Measurements from ENCODE around the gene LRRC8B. TPM values are rescaled to one million over a fixed set of nuclear protein-coding genes. Genes with fewer than 3 reads are reported as not detected.

LRRC8B gene
- polyA plus RNA-seq, 2 of the 4 experiments (the other 2 are of a cell fraction) = 3.2 to 10.3 TPM

DNA sequence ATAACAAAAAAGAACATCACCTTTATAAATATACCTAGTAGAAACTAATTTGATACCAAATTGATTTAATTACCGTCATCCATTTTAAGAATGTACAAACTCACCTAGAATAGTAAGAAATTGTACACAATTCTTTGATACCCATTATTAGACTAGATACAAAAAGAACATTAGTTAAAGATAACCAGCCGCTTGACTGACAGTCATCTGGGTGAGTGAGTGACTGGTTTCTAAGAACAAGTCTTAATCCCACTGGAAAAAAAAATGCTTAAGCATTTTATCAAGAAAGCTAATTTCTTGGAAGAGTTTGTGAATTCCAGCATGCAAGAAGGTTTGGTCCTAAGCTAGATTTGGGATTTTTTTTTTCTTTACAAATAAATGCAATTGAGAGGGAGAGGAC, 10.9 kb downstream of the LRRC8B start:
- no peak for ATAC-seq
- ChIA-PET POLR2A (no interaction called here), CTCF (no interaction called here)
- DNase-seq (ENCODE audit: low read depth in 1 of 2, low spot score in 1 of 2) = no peak
- FAIRE-seq = no peak
- H3K27ac ChIP-seq = no peak overlapping the region
- no peaks in the 10 kb centered on the region for H3K9me3 ChIP-seq
- H3K4me3 ChIP-seq = no peak overlapping the region
- WGBS (ENCODE audit: missing lambda C conversion rate) = 97% methylated on average over 2 of the region's 2 CpGs
- no peak overlapping the region for H3K4me2 ChIP-seq
- no peaks in the 10 kb centered on the region for H3K4me1 ChIP-seq
- no peak for TF ChIP-seq ESRRA (IDR thresholded peaks at IDR 0.05; ENCODE audit: borderline replicate concordance, low read length)
- no peak for TF ChIP-seq JUN (IDR thresholded peaks at IDR 0.05)
- no peak for TF ChIP-seq KDM5A (IDR thresholded peaks at IDR 0.05)
- no peak for TF ChIP-seq HOXB5 (CRISPR knock-in tag; IDR thresholded peaks at IDR 0.05)
- TF ChIP-seq HOXB13 (CRISPR knock-in tag; IDR thresholded peaks at IDR 0.05; ENCODE audit: low read depth) = no peak
- TF ChIP-seq, protein P1, sequence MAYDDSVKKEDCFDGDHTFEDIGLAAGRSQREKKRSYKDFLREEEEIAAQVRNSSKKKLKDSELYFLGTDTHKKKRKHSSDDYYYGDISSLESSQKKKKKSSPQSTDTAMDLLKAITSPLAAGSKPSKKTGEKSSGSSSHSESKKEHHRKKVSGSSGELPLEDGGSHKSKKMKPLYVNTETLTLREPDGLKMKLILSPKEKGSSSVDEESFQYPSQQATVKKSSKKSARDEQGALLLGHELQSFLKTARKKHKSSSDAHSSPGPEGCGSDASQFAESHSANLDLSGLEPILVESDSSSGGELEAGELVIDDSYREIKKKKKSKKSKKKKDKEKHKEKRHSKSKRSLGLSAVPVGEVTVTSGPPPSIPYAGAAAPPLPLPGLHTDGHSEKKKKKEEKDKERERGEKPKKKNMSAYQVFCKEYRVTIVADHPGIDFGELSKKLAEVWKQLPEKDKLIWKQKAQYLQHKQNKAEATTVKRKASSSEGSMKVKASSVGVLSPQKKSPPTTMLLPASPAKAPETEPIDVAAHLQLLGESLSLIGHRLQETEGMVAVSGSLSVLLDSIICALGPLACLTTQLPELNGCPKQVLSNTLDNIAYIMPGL (CRISPR knock-in tag; IDR thresholded peaks at IDR 0.05; ENCODE audit: borderline replicate concordance) = no peak
- TF ChIP-seq FOXS1 (CRISPR knock-in tag; IDR thresholded peaks at IDR 0.05) = no peak

DNA sequence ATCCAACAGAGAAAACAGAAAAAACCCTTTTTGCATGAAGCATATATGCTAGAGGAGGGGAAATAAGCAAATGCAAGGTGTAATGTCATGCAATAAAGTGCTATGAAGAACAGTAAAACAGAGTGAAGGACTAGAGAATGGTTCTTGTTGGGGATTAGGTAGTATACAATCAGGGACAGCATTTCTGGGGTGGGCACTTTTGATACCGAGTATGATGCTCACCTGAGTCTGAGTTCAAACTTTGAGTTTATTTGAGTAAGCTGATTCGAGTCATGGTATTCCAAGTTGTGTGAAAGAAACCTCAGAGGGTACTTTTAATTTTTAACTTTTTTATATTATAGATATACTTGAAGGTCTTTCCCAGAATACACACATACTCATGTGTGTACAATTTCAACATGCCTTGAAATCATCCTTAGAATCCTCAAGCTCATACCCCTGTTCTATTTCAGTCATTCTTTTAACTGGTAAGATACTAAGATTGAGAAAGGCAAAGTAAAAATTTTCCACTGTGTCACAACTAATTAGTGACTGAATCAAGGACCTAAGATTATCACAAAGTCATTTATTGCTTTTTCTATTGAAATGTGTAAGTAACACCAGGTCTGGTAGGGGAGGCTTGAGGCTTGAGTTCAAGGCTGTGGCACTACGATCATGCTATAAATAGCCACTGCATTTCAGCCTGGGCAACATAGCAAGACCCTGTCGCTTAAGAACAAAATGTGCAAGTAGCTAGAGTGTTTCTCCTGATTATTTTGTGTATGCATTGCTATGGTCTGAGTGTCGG, 12.1 kb downstream of the LRRC8B start:
- FAIRE-seq = no peak
- no peak for TF ChIP-seq JUNB (IDR thresholded peaks at IDR 0.05)
- TF ChIP-seq FOSB (CRISPR knock-in tag; IDR thresholded peaks at IDR 0.05) = no peak
- no peak for TF ChIP-seq NFE2L2 (conservative IDR thresholded peaks at IDR 0.05; ENCODE audit: low read length)
- no peak for TF ChIP-seq TP53 (CRISPR knock-in tag; IDR thresholded peaks at IDR 0.05)
- TF ChIP-seq EP300 (IDR thresholded peaks at IDR 0.05) = no peak
- TF ChIP-seq SMC3 (IDR thresholded peaks at IDR 0.05) = no peak
- TF ChIP-seq, protein P2, sequence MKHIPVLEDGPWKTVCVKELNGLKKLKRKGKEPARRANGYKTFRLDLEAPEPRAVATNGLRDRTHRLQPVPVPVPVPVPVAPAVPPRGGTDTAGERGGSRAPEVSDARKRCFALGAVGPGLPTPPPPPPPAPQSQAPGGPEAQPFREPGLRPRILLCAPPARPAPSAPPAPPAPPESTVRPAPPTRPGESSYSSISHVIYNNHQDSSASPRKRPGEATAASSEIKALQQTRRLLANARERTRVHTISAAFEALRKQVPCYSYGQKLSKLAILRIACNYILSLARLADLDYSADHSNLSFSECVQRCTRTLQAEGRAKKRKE (CRISPR knock-in tag; IDR thresholded peaks at IDR 0.05; ENCODE audit: low read depth) = no peak
- no peak for TF ChIP-seq HOXA7 (CRISPR knock-in tag; IDR thresholded peaks at IDR 0.05)
- TF ChIP-seq ZC3H11A (IDR thresholded peaks at IDR 0.05) = no peak
- no peak for TF ChIP-seq PHF8 (IDR thresholded peaks at IDR 0.05; ENCODE audit: borderline replicate concordance, low read depth)

DNA sequence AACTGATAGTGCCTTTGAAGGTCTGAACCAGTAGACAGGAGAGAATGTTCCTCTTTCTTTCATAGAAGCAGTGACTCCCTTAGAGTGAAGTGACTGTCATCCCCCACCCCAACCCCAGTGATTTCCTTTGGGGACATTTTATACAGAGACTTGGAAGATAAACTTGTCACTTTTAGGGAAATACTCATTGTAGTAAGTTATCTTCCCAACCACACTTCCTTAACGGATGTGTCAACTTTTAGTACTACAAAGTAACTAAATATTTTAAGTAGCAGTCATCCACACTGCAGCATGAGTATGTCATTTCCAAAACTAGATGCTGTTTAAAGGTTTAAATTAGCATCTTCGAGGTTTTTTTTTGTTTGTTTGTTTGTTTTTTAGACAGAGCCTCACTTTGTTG, 13.7 kb downstream of the LRRC8B start:
- WGBS (ENCODE audit: missing lambda C conversion rate) = 53% methylated on average over 2 of the region's 2 CpGs
- Histone ChIP-seq H3K4me2 (no peak overlapping the region), H3K27ac (no peak overlapping the region), H3K9me3 (no peaks in the 10 kb centered on the region), H3K4me3 (no peak overlapping the region), H3K4me1 (no peaks in the 10 kb centered on the region)
- ChIA-PET CTCF (no interaction called here), POLR2A (no interaction called here)
- FAIRE-seq (no peak), ATAC-seq (no peak), DNase-seq (ENCODE audit: low read depth in 1 of 2, low spot score in 1 of 2) (no peak)
- no peak for TF ChIP-seq PHF8 (IDR thresholded peaks at IDR 0.05; ENCODE audit: borderline replicate concordance, low read depth)
- TF ChIP-seq, protein P3, sequence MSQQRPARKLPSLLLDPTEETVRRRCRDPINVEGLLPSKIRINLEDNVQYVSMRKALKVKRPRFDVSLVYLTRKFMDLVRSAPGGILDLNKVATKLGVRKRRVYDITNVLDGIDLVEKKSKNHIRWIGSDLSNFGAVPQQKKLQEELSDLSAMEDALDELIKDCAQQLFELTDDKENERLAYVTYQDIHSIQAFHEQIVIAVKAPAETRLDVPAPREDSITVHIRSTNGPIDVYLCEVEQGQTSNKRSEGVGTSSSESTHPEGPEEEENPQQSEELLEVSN (IDR thresholded peaks at IDR 0.05; ENCODE audit: borderline replicate concordance, low read depth) = no peak
- TF ChIP-seq RNF2 (IDR thresholded peaks at IDR 0.05; ENCODE audit: borderline replicate concordance, low read depth) = no peak
- no peak for TF ChIP-seq JUN (IDR thresholded peaks at IDR 0.05)

More for the DNA sequence above, 12.1 kb downstream of the LRRC8B start:
- Histone ChIP-seq H3K4me1 (no peaks in the 10 kb centered on the region), H3K4me2 (no peak overlapping the region), H3K9me3 (no peaks in the 10 kb centered on the region), H3K4me3 (no peak overlapping the region), H3K27ac (no peak overlapping the region)
- ChIA-PET POLR2A (no interaction called here), CTCF (no interaction called here)
- WGBS (ENCODE audit: missing lambda C conversion rate) = 87% methylated on average over 5 of the region's 5 CpGs
- no peak for DNase-seq (ENCODE audit: low read depth in 1 of 2, low spot score in 1 of 2)
- ATAC-seq = no peak

Data from A549 (cell line).